SK-N-SH treated with all-trans-retinoic acid at 6 μM for 48 hours (cell line): ENCODE measurements around the gene ZNF331.

Source experiments
- ATAC-seq: fragments of 200-7000 bp; cut with Tn5 transposase; 3 replicates; pipeline ENCODE4 v1.9.1; 2020; ENCODE audit warnings: mild to moderate bottlenecking, moderate library complexity
- ARNTL ChIP-seq: fragments of 450-650 bp; formaldehyde crosslinking; IDR thresholded peaks from 2 replicates; pipeline ENCODE4 v1.5.0; 2020; ENCODE audit warnings: low read depth, mild to moderate bottlenecking, moderate library complexity, borderline replicate concordance
- BACH2 ChIP-seq: fragments of 250-450 bp; sonication (Bioruptor Pico); IDR thresholded peaks from 2 replicates; pipeline ENCODE4 v1.9.0; 2021; ENCODE audit warnings: mild to moderate bottlenecking, borderline replicate concordance
- CREB5 ChIP-seq: fragments of 250-450 bp; sonication (Bioruptor Pico); IDR thresholded peaks from 2 replicates; pipeline ENCODE4 v1.5.1; 2020; ENCODE audit warnings: low read depth, mild to moderate bottlenecking, moderate library complexity
- CSRNP3 ChIP-seq: fragments of 250-450 bp; sonication (Bioruptor Pico); IDR thresholded peaks from 2 replicates; pipeline ENCODE4 v1.5.1; 2021; ENCODE audit warnings: mild to moderate bottlenecking, moderate library complexity
- ESRRG ChIP-seq: fragments of 250-450 bp; sonication (Bioruptor Pico); IDR thresholded peaks from 2 replicates; pipeline ENCODE4 v1.6.1; 2021; ENCODE audit warnings: mild to moderate bottlenecking
- GLIS3 ChIP-seq: fragments of 250-450 bp; sonication (Bioruptor Pico); IDR thresholded peaks from 2 replicates; pipeline ENCODE4 v1.5.0; 2020; ENCODE audit warnings: mild to moderate bottlenecking, moderate library complexity
- ISL1 ChIP-seq: fragments of 250-450 bp; sonication (Bioruptor Pico); IDR thresholded peaks from 2 replicates; pipeline ENCODE4 v2.1.2; 2022; ENCODE audit warnings: mild to moderate bottlenecking, moderate library complexity
- OSR1 ChIP-seq: fragments of 250-450 bp; sonication (Bioruptor Pico); IDR thresholded peaks from 2 replicates; pipeline ENCODE4 v1.8.0; 2022; ENCODE audit warnings: moderate library complexity, mild to moderate bottlenecking, inconsistent platforms
- PATZ1 ChIP-seq: fragments of 250-450 bp; sonication (Bioruptor Pico); IDR thresholded peaks from 2 replicates; pipeline ENCODE4 v1.8.0; 2020; ENCODE audit warnings: mild to moderate bottlenecking, moderate library complexity, borderline replicate concordance
- PPARA ChIP-seq: fragments of 250-450 bp; sonication (Bioruptor Pico); IDR thresholded peaks from 2 replicates; pipeline ENCODE4 v1.5.0; 2020; ENCODE audit warnings: mild to moderate bottlenecking, borderline replicate concordance
- RARB ChIP-seq: fragments of 250-450 bp; sonication (Bioruptor Pico); IDR thresholded peaks from 2 replicates; pipeline ENCODE4 v1.8.0; 2021; ENCODE audit warnings: mild to moderate bottlenecking, moderate library complexity
- SNAI2 ChIP-seq: fragments of 250-450 bp; sonication (Bioruptor Pico); IDR thresholded peaks from 2 replicates; pipeline ENCODE4 v1.5.0; 2020; ENCODE audit warnings: mild to moderate bottlenecking, moderate library complexity
- TCF4 ChIP-seq: fragments of 250-450 bp; sonication (Bioruptor Pico); IDR thresholded peaks from 2 replicates; pipeline ENCODE4 v1.8.0; 2021; ENCODE audit warnings: mild to moderate bottlenecking, moderate library complexity, borderline replicate concordance
- TOX ChIP-seq: fragments of 250-450 bp; sonication (Bioruptor Pico); IDR thresholded peaks from 2 replicates; pipeline ENCODE4 v1.8.0; 2021; ENCODE audit warnings: mild to moderate bottlenecking, moderate library complexity, borderline replicate concordance
- ZC3H10 ChIP-seq: fragments of 250-450 bp; sonication (Bioruptor Pico); IDR thresholded peaks from 2 replicates; pipeline ENCODE4 v1.5.1; 2021; ENCODE audit warnings: mild to moderate bottlenecking, moderate library complexity
- ZFP3 ChIP-seq: fragments of 250-450 bp; sonication (Bioruptor Pico); IDR thresholded peaks from 2 replicates; pipeline ENCODE4 v1.5.0; 2020; ENCODE audit warnings: mild to moderate bottlenecking, moderate library complexity
- ZFP30 ChIP-seq: fragments of 450-650 bp; formaldehyde crosslinking; IDR thresholded peaks from 2 replicates; pipeline ENCODE4 v1.5.0; 2022; ENCODE audit warnings: mild to moderate bottlenecking, moderate library complexity
- ZNF565 ChIP-seq: fragments of 450-650 bp; formaldehyde crosslinking; conservative IDR thresholded peaks from 2 replicates; pipeline ENCODE4 v1.5.0; 2020; ENCODE audit warnings: low read depth, mild to moderate bottlenecking, moderate library complexity
- ZNF70 ChIP-seq: fragments of 450-650 bp; formaldehyde crosslinking; IDR thresholded peaks from 2 replicates; pipeline ENCODE4 v1.5.0; 2020; ENCODE audit warnings: mild to moderate bottlenecking, moderate library complexity
- ZNF8 ChIP-seq: fragments of 450-650 bp; formaldehyde crosslinking; IDR thresholded peaks from 2 replicates; pipeline ENCODE4 v1.5.0; 2020; ENCODE audit warnings: mild to moderate bottlenecking, moderate library complexity
- TF ChIP-seq, protein P1 (sequence below): fragments of 250-450 bp; sonication (Bioruptor Pico); IDR thresholded peaks from 2 replicates; pipeline ENCODE4 v1.8.0; 2021; ENCODE audit warnings: low read depth, mild to moderate bottlenecking, moderate library complexity, borderline replicate concordance

Gene ZNF331

DNA sequence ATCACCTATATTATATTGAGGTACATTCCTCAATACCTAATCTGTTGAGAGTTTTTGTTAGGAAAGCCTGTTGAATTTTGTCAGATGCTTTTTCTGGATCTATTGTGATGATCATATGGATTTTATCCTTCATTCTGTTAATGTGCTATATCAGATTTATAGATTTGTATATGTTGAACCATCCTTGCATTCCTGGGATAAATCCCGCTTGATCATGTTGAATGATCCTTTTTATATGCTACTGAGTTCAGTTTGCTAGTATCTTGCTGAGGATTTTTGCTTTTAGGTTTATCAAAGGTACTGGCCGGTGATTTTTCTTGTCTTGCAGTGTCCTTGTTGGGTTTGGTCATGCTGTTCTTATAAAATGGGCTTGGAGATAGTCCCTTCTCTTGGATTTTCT, 12.0 kb upstream of the ZNF331 start (continued):
- no peak for TF ChIP-seq PATZ1 (CRISPR knock-in tag)

GRCh38 chr19:53530622-53531021, 7.3 kb upstream of the ZNF331 start:
- no peak for TF ChIP-seq ZNF70 (CRISPR knock-in tag)
- TF ChIP-seq ZNF8, result no peak
- TF ChIP-seq SNAI2 (CRISPR knock-in tag), result no peak
- TF ChIP-seq TOX (CRISPR knock-in tag), result no peak
- TF ChIP-seq PATZ1 (CRISPR knock-in tag), result no peak
- TF ChIP-seq ZFP30 (CRISPR knock-in tag), result no peak
- TF ChIP-seq OSR1 (CRISPR knock-in tag), result no peak
- TF ChIP-seq TCF4 (CRISPR knock-in tag), result no peak
- no peak for TF ChIP-seq ISL1 (CRISPR knock-in tag)
- no peak for TF ChIP-seq ESRRG (CRISPR knock-in tag)
- no peak for TF ChIP-seq ARNTL
- TF ChIP-seq ZFP3 (CRISPR knock-in tag), result no peak
- no peak for TF ChIP-seq ZNF565
- no peak for TF ChIP-seq CSRNP3 (CRISPR knock-in tag)
- no peak for TF ChIP-seq RARB (CRISPR knock-in tag)
- TF ChIP-seq BACH2 (CRISPR knock-in tag), result no peak
- no peak for TF ChIP-seq GLIS3
- TF ChIP-seq, protein P1, sequence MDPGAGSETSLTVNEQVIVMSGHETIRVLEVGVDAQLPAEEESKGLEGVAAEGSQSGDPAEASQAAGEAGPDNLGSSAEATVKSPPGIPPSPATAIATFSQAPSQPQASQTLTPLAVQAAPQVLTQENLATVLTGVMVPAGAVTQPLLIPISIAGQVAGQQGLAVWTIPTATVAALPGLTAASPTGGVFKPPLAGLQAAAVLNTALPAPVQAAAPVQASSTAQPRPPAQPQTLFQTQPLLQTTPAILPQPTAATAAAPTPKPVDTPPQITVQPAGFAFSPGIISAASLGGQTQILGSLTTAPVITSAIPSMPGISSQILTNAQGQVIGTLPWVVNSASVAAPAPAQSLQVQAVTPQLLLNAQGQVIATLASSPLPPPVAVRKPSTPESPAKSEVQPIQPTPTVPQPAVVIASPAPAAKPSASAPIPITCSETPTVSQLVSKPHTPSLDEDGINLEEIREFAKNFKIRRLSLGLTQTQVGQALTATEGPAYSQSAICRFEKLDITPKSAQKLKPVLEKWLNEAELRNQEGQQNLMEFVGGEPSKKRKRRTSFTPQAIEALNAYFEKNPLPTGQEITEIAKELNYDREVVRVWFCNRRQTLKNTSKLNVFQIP (CRISPR knock-in tag), result no peak
- no peak for TF ChIP-seq CREB5 (CRISPR knock-in tag)
- TF ChIP-seq, all 23 proteins: peak for 0
- no peak for ATAC-seq

DNA sequence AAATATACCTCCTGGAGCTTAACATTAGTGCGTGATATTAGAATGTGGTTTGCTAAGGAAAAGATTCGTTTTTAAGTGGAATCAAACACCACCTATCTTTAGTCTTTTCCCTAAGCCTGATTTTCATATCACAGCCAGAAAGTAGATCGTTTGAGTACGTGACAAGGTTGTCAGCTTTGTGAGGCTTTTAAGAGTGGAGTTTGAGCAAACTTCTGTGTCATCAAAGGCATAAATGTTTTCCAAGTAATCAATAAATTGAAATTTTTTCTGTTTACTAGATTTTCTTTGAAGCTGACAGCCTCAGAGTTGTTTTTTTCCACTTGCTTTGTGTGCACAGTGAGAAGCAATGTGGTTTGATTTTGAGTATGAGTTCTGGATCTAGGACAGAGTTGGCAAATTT, 6.5 kb upstream of the ZNF331 start:
- ATAC-seq, result no peak
- TF ChIP-seq ZC3H10 (CRISPR knock-in tag) (no peak), TCF4 (CRISPR knock-in tag) (no peak), CREB5 (CRISPR knock-in tag) (no peak), PPARA (CRISPR knock-in tag) (no peak)
- TF ChIP-seq, protein P1 (CRISPR knock-in tag), result no peak
- TF ChIP-seq, all 23 proteins: peak for 0
